ENCODE results near the gene DUSP7.

The DUSP7 gene

GRCh38 chr3:52067046-52067445 is 10.7 kb upstream of the DUSP7 start:
- ChIA-PET POLR2A (interaction anchor here (1.2 kb wide), 1 partner anchor 14 kb away, joined by 4 read pairs; no protein-coding TSS in a partner anchor), CTCF (interaction anchor here (0.7 to 2.3 kb wide), 6 partner anchors 9 to 66 kb away, joined by 3 to 11 read pairs (median 4); partner anchors contain the start of gene DUSP7)
- DNase-seq (ENCODE audit: low read depth, low spot score): no peak
- no peak for TF ChIP-seq CTCF (IDR thresholded peaks at IDR 0.05; ENCODE audit: insufficient read depth, low read length, missing control alignments)
- H3K4me3 ChIP-seq (ENCODE audit: low read depth, low read length): no peak overlapping the region

DNA sequence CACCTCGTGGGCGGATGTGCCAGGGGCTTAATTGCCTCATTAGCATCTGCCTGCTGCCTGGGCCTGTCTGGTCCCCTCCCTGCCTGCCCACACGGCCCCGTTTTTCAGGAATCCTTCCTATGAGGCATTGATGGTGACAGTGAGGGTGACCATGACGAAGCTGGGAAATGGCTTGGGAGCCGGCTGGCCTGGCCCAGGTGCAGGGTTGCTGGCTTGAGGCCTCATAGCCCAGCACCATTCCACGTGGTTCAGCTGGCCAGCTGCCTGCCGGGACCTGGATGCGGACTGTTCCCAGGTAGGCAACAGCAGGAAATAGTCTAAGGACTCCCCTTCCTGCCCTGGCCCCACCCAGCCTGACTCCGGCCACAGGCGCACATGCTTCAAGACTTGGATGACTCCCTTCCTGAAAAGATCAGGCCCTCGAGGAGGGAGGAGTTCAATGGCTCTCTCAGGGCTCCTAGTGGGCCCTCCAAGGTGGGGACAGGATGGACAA is 8.9 kb upstream of the DUSP7 start:
- no peak for DNase-seq (ENCODE audit: low read depth, low spot score)
- no peak overlapping the region for H3K4me3 ChIP-seq (ENCODE audit: low read depth, low read length)
- POLR2A ChIA-PET: no interaction called here
- CTCF ChIA-PET: interaction anchor here (1.1 to 1.3 kb wide), 2 partner anchors 8 to 61 kb away, joined by 3 read pairs; no protein-coding TSS in a partner anchor
- TF ChIP-seq CTCF (IDR thresholded peaks at IDR 0.05; ENCODE audit: insufficient read depth, low read length, missing control alignments): no peak

GRCh38 chr3:52064561-52064960 is 8.2 kb upstream of the DUSP7 start:
- TF ChIP-seq CTCF (IDR thresholded peaks at IDR 0.05; ENCODE audit: insufficient read depth, low read length, missing control alignments): no peak

DNA sequence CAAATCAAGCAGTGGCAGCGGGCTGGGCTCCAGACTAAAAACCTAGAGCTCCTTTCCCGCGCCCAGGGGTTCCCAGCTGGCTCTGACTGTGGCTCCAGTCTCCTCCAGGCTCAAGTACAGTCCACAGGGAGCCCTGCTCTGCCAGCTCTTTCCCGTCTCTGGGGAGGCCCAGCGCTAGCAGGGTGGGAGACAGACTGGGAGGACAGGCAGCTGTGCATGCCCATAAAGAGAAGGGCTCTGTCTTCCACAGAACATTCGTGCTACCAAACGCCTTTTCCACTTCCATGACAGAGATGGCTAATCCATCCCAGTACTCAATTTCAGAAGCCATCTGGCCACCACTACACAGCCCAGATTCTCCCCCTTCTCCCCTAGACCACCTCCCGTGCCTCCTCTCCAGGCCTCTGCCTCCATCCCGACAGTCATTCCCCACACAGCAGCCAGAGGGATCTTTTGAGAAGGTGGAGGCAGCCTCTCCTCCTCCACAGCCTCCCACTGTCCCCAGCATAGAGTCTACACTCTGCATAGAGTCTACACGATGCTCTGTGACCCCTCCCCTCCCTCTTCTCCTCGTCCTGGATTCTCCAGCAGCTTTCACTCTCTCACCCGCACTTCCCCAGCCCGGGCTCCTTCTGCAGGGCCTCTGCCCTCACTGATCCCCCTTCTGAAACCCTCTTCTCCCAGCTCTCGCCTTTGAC is 6.8 kb upstream of the DUSP7 start:
- CTCF ChIA-PET: interaction anchor here (0.8 to 3.2 kb wide), 5 partner anchors 9 to 64 kb away, joined by 3 to 15 read pairs (median 4); no protein-coding TSS in a partner anchor
- DNase-seq (ENCODE audit: low read depth, low spot score): no peak
- no peak overlapping the region for H3K4me3 ChIP-seq (ENCODE audit: low read depth, low read length)
- POLR2A ChIA-PET: no interaction called here
- TF ChIP-seq CTCF (IDR thresholded peaks at IDR 0.05; ENCODE audit: insufficient read depth, low read length, missing control alignments): no peak

More at GRCh38 chr3:52064561-52064960, 8.2 kb upstream of the DUSP7 start:
- CTCF ChIA-PET: no interaction called here
- DNase-seq (ENCODE audit: low read depth, low spot score): no peak
- POLR2A ChIA-PET: no interaction called here
- no peak overlapping the region for H3K4me3 ChIP-seq (ENCODE audit: low read depth, low read length)

DNA sequence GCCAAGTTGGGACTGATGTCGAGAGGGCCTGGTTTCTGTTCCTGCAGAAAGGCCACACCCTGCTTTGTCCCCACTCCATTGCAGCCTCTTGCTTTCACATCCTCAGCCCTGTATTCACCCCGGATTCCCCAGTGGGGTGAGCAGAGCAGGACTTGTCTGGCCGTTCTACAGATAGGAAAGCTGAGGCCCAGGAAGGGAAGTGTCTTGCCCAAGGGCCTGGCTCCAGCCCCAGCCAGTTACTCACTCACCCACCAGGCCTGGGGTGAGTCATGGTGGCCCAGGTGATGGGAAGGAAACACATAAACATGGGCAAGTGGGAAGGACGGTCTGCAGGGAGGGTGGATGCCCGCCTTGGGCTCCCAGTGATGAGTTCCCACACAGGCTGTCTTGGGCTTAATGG is 6.1 kb upstream of the DUSP7 start:
- POLR2A ChIA-PET: no interaction called here
- DNase-seq (ENCODE audit: low read depth, low spot score): peak; percentile 56
- CTCF ChIA-PET: interaction anchor here (0.8 to 3.2 kb wide), 5 partner anchors 9 to 64 kb away, joined by 3 to 15 read pairs (median 4); no protein-coding TSS in a partner anchor
- H3K4me3 ChIP-seq (ENCODE audit: low read depth, low read length): no peak overlapping the region
- TF ChIP-seq CTCF (IDR thresholded peaks at IDR 0.05; ENCODE audit: insufficient read depth, low read length, missing control alignments): no peak

DNA sequence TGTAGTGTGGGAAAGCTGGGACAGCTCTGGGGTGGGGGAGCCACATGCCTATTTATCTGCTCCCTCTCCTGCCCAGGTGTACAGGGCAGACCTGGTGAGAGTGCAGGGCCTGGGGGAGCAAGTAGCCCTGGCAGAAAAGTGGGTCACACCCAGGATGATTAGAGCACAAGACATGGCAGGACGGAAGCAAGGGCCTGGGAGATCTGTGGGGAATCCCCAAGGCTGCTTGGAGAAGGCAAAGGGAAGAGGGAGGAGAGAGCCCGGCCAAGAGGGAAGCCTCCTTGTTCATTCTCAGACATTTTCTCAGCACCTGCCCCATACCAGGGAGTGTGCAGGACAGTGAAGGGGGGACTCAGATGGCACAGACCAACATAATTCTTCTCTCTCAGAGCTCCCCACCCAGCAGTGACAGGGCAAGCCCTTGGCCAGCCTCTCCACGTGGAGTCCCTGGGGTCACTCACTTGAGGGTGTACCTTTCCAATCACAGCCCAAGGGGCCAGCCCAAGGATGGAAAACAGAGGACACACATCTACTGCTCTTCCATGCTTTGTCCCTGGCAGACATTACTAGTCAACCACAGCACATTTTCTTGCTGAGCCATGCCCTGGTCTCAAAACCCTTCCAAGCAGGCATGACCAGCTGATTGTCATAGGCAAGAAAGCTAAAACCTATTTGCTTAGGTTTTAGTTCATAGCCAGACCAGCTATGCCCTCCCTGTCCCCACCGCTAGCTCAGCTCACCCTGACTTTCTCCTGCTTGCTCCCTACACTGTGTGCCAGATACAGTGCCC is 4.9 kb upstream of the DUSP7 start:
- DNase-seq (ENCODE audit: low read depth, low spot score): no peak
- no peak for TF ChIP-seq CTCF (IDR thresholded peaks at IDR 0.05; ENCODE audit: insufficient read depth, low read length, missing control alignments)
- H3K4me3 ChIP-seq (ENCODE audit: low read depth, low read length): no peak overlapping the region
- ChIA-PET CTCF (interaction anchor here (2.1 to 3.2 kb wide), 2 partner anchors 8 to 57 kb away, joined by 8 to 15 read pairs; no protein-coding TSS in a partner anchor), POLR2A (no interaction called here)
